Neural crest cell (in vitro differentiated cells): ENCODE results near the gene FCRL2. TPM values are rescaled to one million over a fixed set of nuclear protein-coding genes. Genes with fewer than 3 reads are reported as not detected.

ENCODE experiments used
- DNase-seq: peaks from one replicate; pipeline ENCODE4 v3.0.0; 2021; ENCODE audit warnings: low read depth, mixed read lengths, low spot score
- H3K27ac Mint-ChIP-seq: one replicate; pipeline ENCODE4 v1.8.0; 2021; ENCODE audit warnings: mild to moderate bottlenecking, mixed read lengths; ENCODE audit not compliant: unreplicated experiment
- H3K27me3 Mint-ChIP-seq: 2 replicates; pipeline ENCODE4 v1.8.0; 2021; ENCODE audit warnings: low read depth, mild to moderate bottlenecking, mixed read lengths
- H3K36me3 Mint-ChIP-seq: 2 replicates; pipeline ENCODE4 v1.8.0; 2021; ENCODE audit warnings: low read depth, mild to moderate bottlenecking, mixed read lengths
- H3K4me1 Mint-ChIP-seq: 2 replicates; pipeline ENCODE4 v1.8.0; 2021; ENCODE audit warnings: mixed read lengths
- H3K4me3 Mint-ChIP-seq: one replicate; pipeline ENCODE4 v1.8.0; 2021; ENCODE audit warnings: mild to moderate bottlenecking, mixed read lengths
- H3K9me3 Mint-ChIP-seq: 2 replicates; pipeline ENCODE4 v1.8.0; 2021; ENCODE audit warnings: mixed read lengths
- total RNA-seq: library from RNA; stranded (reverse); gene quantifications from 2 replicates; pipeline ENCODE4 v1.2.1, GENCODE V29; 2021
- TF ChIP-seq, protein P1 (sequence below): fragments of 200-600 bp; sonication (generic); conservative IDR thresholded peaks from 2 replicates; pipeline ENCODE4 v1.5.0; 2021; ENCODE audit warnings: antibody characterized with exemption, mild to moderate bottlenecking

Gene FCRL2
- total RNA-seq, 1 donor from 2014 or later, result not detected

GRCh38 chr1:157806431-157807149 is 29.7 kb upstream of the FCRL2 start:
- no peaks in the 10 kb centered on the region for H3K4me1 Mint-ChIP-seq
- no peak for DNase-seq
- TF ChIP-seq, protein P1, sequence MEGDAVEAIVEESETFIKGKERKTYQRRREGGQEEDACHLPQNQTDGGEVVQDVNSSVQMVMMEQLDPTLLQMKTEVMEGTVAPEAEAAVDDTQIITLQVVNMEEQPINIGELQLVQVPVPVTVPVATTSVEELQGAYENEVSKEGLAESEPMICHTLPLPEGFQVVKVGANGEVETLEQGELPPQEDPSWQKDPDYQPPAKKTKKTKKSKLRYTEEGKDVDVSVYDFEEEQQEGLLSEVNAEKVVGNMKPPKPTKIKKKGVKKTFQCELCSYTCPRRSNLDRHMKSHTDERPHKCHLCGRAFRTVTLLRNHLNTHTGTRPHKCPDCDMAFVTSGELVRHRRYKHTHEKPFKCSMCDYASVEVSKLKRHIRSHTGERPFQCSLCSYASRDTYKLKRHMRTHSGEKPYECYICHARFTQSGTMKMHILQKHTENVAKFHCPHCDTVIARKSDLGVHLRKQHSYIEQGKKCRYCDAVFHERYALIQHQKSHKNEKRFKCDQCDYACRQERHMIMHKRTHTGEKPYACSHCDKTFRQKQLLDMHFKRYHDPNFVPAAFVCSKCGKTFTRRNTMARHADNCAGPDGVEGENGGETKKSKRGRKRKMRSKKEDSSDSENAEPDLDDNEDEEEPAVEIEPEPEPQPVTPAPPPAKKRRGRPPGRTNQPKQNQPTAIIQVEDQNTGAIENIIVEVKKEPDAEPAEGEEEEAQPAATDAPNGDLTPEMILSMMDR, result no peak
- no peaks in the 10 kb centered on the region for H3K36me3 Mint-ChIP-seq
- H3K4me3 Mint-ChIP-seq, result no peak overlapping the region
- no peaks in the 10 kb centered on the region for H3K9me3 Mint-ChIP-seq
- no peak overlapping the region for H3K27ac Mint-ChIP-seq
- peaks cover 38% of the 10 kb centered on the region for H3K27me3 Mint-ChIP-seq

- DNase-seq, result no peak
- H3K36me3 Mint-ChIP-seq, result no peaks in the 10 kb centered on the region
- H3K27me3 Mint-ChIP-seq, result peaks cover 36% of the 10 kb centered on the region
- H3K27ac Mint-ChIP-seq, result no peak overlapping the region
- TF ChIP-seq, protein P1, result no peak
- no peaks in the 10 kb centered on the region for H3K9me3 Mint-ChIP-seq
- H3K4me1 Mint-ChIP-seq, result no peaks in the 10 kb centered on the region
- H3K4me3 Mint-ChIP-seq, result no peak overlapping the region
These were observed 26.9 kb upstream of the FCRL2 start for GRCh38 chr1:157803851-157804250.

DNA sequence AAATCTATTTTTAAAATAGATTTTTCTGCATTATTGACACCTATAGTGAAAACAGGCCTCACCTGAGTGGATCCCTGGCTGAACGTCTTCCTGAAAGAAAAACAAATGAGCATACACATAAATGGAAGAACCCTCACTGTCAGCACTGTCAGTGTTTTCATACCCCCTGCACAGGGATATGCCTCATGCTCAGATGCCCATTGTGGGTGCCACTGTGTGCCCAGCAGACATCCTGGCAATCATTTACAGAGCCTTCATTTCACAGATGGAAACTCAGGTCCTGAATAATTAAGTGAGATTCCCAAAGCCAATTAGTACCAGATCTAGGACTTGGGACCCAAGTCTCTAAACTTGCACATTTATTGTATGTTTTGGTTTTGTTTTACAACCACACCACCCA is 23.1 kb upstream of the FCRL2 start:
- Mint-ChIP-seq H3K27me3 (peaks cover 20% of the 10 kb centered on the region), H3K36me3 (no peaks in the 10 kb centered on the region), H3K4me3 (no peak overlapping the region), H3K4me1 (no peaks in the 10 kb centered on the region), H3K27ac (no peak overlapping the region), H3K9me3 (no peaks in the 10 kb centered on the region)
- no peak for DNase-seq
- TF ChIP-seq, protein P1, result no peak

DNA sequence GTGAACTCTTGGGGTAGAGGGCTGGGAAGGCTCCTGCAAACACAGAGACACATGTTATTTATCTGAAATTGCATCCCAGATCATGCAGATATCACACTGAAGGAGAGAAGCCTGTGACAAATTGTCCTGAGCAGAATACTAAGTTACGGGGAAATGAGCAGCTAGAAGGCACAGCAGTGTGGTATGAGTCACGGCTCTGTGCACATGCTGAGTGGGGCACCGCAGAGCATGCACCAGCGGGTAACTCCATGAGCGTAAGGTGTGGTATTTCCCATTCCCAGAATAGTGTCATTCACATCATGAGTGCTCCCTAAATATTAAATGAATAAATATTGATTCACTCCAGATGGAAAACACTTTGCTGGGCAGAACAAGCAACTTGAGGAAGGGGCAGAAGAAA is 21.3 kb upstream of the FCRL2 start:
- H3K9me3 Mint-ChIP-seq, result peaks cover 2% of the 10 kb centered on the region
- no peaks in the 10 kb centered on the region for H3K36me3 Mint-ChIP-seq

GRCh38 chr1:157785248-157785647 is 8.3 kb upstream of the FCRL2 start:
- peaks cover 16% of the 10 kb centered on the region for H3K27me3 Mint-ChIP-seq
- H3K9me3 Mint-ChIP-seq, result peaks cover 5% of the 10 kb centered on the region
- no peaks in the 10 kb centered on the region for H3K36me3 Mint-ChIP-seq
- no peak for DNase-seq
- H3K4me3 Mint-ChIP-seq, result no peak overlapping the region
- TF ChIP-seq, protein P1, result no peak
- no peaks in the 10 kb centered on the region for H3K4me1 Mint-ChIP-seq
- H3K27ac Mint-ChIP-seq, result no peak overlapping the region

More for the DNA sequence above, 21.3 kb upstream of the FCRL2 start:
- DNase-seq, result no peak
- Mint-ChIP-seq H3K27ac (no peak overlapping the region), H3K27me3 (peaks cover 16% of the 10 kb centered on the region), H3K4me1 (no peaks in the 10 kb centered on the region), H3K4me3 (no peak overlapping the region)
- TF ChIP-seq, protein P1, result no peak
